NCI-H2029 treated with DMSO at 0.1 percent for 48 hours (cell line): ENCODE results near the gene ACOT11.

Source experiments
- DNase-seq: peaks from one replicate; lab custom pipeline; 2025; lab: John Stamatoyannopoulos, UW

Gene ACOT11

GRCh38 chr1:54564312-54565112 is 16.5 kb downstream of the ACOT11 start:
- peak; percentile 98 for DNase-seq

- DNase-seq, result no peak
These were observed 17.1 kb downstream of the ACOT11 start for GRCh38 chr1:54565113-54565501.

DNA sequence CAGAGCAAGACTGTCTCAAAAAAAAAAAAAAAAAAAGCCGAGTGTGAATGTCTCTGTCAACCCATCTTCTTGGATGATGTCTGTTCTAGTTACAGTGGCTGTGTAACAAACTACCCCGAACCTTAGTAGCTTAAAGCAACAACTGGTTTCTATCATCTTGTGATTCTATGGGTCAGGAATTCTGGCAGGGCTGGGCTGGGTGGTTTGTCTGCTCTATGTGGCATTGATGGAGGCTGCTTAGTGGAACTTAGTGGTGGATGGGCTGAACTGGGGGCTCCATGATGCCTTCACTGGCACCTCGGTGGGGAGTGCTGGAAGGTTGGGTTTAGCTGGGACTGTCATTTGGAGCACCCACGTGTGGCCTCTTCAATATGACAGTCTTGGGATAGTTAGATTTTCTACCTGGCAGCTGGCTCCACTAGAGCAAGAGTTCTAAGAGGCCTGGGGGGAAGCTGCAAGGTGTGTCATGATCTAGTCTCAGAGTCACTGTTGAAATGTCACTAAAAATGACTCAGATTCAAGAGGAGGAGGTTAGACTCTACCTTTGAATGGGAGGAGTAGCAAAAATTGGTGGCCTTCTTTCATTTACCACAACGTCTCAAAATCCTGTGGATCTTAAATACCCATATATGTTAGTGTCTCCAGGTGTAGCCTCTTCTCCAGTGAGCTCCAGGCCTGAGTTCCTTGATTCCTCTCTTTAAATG is 18.6 kb downstream of the ACOT11 start:
- no peak for DNase-seq

GRCh38 chr1:54567961-54568360 is 19.9 kb downstream of the ACOT11 start:
- no peak for DNase-seq

GRCh38 chr1:54569339-54569738 is 21.3 kb downstream of the ACOT11 start:
- no peak for DNase-seq

GRCh38 chr1:54570161-54570560 is 22.1 kb downstream of the ACOT11 start:
- DNase-seq, result no peak

GRCh38 chr1:54571326-54571725 is 23.3 kb downstream of the ACOT11 start:
- DNase-seq, result no peak

GRCh38 chr1:54571803-54572541 is 23.9 kb downstream of the ACOT11 start:
- no peak for DNase-seq

DNA sequence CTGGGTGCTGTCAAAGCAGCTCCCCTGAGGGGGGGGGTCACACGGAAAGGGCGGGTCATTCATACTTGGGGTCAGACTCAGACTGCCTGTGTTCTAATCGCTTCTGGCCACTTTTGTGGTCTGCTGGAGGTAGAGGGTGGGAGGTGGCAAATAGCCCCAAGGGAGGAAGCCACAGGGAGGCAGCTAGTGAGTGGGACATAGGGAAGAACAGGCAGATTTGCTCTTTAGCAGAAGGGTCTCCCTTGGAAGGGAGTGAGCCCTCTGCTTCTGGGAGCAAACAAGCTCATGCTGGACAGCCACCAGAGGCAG is 24.5 kb downstream of the ACOT11 start:
- DNase-seq, result no peak

DNA sequence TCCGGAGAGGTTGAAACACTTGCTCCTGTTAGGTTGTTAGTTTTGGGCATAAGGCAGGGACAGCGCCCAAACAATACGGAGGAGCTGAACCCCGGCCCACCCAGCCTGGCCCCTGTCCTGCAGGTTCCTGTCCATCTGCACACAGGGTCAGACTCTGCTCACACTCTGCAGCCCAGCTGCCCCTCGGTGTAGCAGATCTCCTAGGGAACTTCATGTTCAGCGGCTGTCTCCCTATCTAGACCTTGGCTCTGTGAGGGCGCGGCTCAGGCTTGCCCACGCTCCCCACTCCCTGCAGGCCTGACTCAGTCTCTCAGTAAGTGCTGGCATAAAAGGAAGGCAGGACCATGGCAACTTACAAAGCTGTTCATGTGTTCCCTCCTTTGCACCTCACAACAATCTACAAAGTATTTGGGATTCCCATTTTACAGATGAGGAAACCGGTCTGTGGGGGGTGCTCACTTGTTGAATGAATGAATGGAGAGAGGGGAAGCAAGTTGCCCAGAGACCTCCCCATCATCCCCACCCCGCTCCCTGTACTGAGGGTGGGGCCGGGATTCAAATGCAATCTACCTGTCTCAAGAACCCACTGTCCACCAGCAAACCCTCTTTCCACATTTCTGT is 26.2 kb downstream of the ACOT11 start:
- no peak for DNase-seq

DNA sequence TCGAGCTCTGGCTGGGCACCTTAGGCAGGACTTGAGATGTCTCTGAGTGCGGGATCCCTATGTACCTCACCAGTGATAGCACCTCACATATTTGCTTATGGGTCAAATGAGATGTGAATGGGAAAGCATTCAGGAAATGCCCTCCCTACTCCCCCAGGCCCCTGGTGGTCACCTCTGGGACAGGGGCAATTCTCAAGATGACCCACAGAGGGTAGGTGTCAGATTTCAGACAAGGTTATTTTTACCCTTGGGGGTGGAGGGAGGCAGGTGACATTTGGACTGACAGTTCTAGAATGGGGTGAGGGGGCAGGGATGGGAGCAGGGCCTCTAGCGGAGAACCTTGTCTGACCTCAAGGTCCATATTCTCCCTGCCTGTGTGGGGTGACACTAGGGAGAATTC is 27.1 kb downstream of the ACOT11 start:
- no peak for DNase-seq

- no peak for DNase-seq
These were observed 27.7 kb downstream of the ACOT11 start for GRCh38 chr1:54575605-54576290.

DNA sequence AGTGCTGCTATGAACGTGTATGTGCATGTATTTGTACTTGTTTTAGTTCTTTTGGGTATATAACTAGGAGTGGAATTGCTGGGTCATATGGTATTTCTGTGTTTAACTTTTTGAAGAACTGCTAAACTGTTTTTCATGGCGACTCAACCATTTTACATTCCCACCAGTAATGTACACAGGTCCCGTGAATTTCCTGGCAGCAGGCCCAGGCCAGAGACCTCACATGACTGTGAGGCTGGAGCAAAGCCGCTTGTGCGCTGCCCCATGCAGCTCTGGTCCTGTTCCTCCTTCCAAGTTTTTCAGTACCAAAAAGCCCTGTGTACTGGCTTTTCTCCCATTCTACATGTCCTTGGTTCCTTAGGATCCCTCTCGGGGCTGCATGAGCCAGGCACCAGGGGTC is 29.6 kb downstream of the ACOT11 start:
- no peak for DNase-seq

GRCh38 chr1:54579337-54579781 is 31.3 kb downstream of the ACOT11 start:
- DNase-seq, result no peak

GRCh38 chr1:54580856-54581550 is 33.0 kb downstream of the ACOT11 start:
- no peak for DNase-seq

DNA sequence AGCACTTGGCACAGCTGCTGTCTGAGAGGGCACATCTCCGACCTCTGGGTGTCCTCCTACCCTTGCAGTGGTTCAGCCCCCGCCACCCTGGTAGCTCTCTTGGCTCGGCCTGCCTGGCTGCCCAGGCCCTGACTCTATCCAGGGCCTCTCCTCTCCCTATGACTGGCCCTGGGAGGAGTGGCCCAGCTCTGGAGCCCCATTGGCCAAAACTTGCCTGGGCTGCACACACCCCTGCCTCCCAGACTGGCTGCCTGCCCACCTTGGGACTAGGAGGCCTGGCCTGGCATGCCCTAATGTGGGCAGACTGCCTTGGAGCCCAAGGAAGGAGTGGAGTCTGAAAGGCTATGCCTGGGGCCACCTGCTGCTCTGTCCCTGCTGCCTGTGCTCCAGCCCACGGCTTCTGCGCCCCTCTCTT is 33.6 kb downstream of the ACOT11 start:
- peak; percentile 93 for DNase-seq

GRCh38 chr1:54582566-54583306 is 34.7 kb downstream of the ACOT11 start:
- DNase-seq, result no peak

DNA sequence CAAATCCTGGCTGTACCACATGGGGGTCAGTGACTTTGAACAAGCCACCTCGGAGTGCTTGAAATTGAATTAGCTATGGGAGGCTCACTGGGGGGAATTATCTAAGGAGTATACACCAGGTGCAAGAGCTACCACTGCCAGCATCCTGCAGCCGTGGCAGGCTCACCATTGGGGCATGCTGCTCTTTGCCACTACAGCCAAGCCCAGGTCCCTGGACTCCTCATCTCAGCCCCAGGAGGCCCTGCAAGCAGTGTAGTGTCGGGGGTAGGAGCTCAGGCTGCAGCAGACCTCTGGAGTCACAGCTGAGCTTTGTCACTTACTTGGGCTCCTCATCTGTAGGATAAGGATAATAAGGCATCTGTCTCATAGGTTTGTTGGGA is 35.3 kb downstream of the ACOT11 start:
- no peak for DNase-seq

- DNase-seq, result no peak
These were observed 35.8 kb downstream of the ACOT11 start for GRCh38 chr1:54583871-54584270.

GRCh38 chr1:54584575-54584974 is 36.5 kb downstream of the ACOT11 start:
- DNase-seq, result no peak
